ENCODE data around the gene UNC5CL. TPM values are rescaled to one million over a fixed set of nuclear protein-coding genes. Genes with fewer than 3 reads are reported as not detected.
A peak's percentile ranks its signal among the peaks of the same experiment; 100 is the strongest.

Gene UNC5CL
- total and polyA plus RNA-seq, 2 experiments from 2014 or later, result 3.3 to 13.9 TPM

- no peak for TF ChIP-seq CTCF (IDR thresholded peaks at IDR 0.05; ENCODE audit: low read depth, low read length)
- H3K4me1 ChIP-seq (ENCODE audit: low read depth), result peaks cover 29% of the 10 kb centered on the region
- peak overlapping the region; percentile 99 for H3K27ac ChIP-seq
- no peaks in the 10 kb centered on the region for H3K27me3 ChIP-seq
- no peaks in the 10 kb centered on the region for H3K9me3 ChIP-seq (ENCODE audit: low read depth)
- H3K4me3 ChIP-seq, result peak overlapping the region; percentile 83
- DNase-seq (ENCODE audit: low read depth in 1 of 2, low spot score in 1 of 2), result peak; percentile 33 to 48
- peaks cover 3% of the 10 kb centered on the region for H3K36me3 ChIP-seq
Measured at GRCh38 chr6:41073968-41074691, 35.1 kb upstream of the UNC5CL start.

DNA sequence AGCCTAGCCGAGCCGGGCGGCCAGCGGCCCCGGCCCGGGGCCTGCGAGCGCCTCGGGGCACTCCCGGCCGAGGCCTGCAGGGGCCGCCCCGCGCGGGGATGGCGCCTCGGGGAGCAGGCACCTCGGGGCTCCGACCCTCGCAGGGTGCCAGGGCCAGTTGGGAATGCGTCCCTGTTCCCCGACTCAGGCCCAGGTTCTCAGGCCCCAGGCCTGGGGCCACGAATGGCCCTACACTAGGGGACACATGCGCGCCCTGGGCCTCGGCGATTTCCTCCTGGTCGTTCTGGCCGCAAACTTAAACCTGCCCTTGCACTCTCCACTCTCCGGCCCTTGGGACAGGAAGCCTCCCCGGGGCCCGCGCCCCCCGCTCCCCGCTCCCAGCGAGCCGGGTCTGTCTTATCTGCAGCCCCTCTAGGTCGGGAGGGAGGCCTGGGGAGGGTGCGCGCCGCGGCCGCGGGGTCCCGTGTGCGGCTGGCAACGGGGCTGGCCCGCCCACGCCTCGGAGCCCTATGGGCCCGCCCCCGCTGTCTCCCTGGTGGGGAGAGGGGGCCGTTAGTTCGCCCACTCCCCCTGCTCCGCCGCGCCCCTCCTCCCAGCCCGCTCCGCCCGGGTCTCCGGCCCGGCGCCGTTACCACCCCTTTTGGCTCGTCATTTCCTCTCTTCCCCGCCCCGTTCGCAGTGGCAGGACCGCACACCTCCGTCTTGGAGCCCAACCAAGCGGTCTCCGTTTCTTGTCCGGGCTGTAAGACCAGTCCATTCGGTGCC is 34.4 kb upstream of the UNC5CL start:
- H3K4me3 ChIP-seq, result peak overlapping the region; percentile 83
- H3K4me1 ChIP-seq (ENCODE audit: low read depth), result peaks cover 29% of the 10 kb centered on the region
- H3K27me3 ChIP-seq, result no peaks in the 10 kb centered on the region
- peak; percentile 88 to 93 for DNase-seq (ENCODE audit: low read depth in 1 of 2, low spot score in 1 of 2)
- TF ChIP-seq CTCF (IDR thresholded peaks at IDR 0.05; ENCODE audit: low read depth, low read length), result peak; percentile 34
- H3K9me3 ChIP-seq (ENCODE audit: low read depth), result no peaks in the 10 kb centered on the region
- H3K36me3 ChIP-seq, result no peaks in the 10 kb centered on the region
- H3K27ac ChIP-seq, result peak overlapping the region; percentile 99

DNA sequence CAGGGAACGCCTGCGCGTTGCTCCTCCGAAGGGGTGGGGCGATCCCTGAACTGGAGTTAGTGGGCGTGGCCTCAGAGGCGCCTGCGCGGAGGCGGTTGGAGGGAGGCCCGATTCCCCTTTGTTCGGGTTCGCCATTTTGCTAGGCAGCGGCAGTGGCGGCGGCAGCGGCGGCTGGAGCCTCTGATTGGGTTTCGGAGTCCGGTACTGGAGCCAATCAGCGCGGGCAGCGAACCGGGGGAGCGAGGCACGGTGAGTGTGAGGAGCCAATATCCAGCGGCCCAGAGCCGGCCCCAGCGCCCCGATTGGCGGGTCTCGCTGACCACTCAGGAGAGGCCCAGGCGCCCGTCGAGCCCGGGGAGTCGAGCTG is 33.8 kb upstream of the UNC5CL start, which contains the start of gene NFYA:
Gene NFYA, plus strand, starts transcription at position 139 of the 367 bp plus-strand sequence. CDS start 6,116 bp downstream, outside the sequence.
- peak in 1 of 2 donors; percentile 100 for DNase-seq (ENCODE audit: low read depth in 1 of 2, low spot score in 1 of 2)
- Histone ChIP-seq H3K9me3 (ENCODE audit: low read depth) (no peaks in the 10 kb centered on the region), H3K4me3 (peak within 1 kb of the TSS; percentile 83), H3K4me1 (ENCODE audit: low read depth) (peaks cover 29% of the 10 kb centered on the region), H3K36me3 (no peaks in the 10 kb centered on the region), H3K27me3 (no peaks in the 10 kb centered on the region), H3K27ac (peak within 1 kb of the TSS; percentile 99)
- no peak for TF ChIP-seq CTCF (IDR thresholded peaks at IDR 0.05; ENCODE audit: low read depth, low read length)

GRCh38 chr6:41071923-41072835 is 33.2 kb upstream of the UNC5CL start, which contains the start of gene OARD1:
Gene OARD1 (minus strand): TSS chr6:41072356. CDS start chr6:41071634, 722 bp downstream.
- H3K4me3 ChIP-seq, result peak within 1 kb of the TSS; percentile 83
- no peak for TF ChIP-seq CTCF (IDR thresholded peaks at IDR 0.05; ENCODE audit: low read depth, low read length)
- peaks cover 29% of the 10 kb centered on the region for H3K4me1 ChIP-seq (ENCODE audit: low read depth)
- DNase-seq (ENCODE audit: low read depth in 1 of 2, low spot score in 1 of 2), result peak; percentile 99 to 100
- H3K27me3 ChIP-seq, result no peaks in the 10 kb centered on the region
- H3K36me3 ChIP-seq, result no peaks in the 10 kb centered on the region
- H3K27ac ChIP-seq, result peak within 1 kb of the TSS; percentile 99
- H3K9me3 ChIP-seq (ENCODE audit: low read depth), result no peaks in the 10 kb centered on the region

GRCh38 chr6:41071501-41071922 is 32.5 kb upstream of the UNC5CL start:
- Histone ChIP-seq H3K4me1 (ENCODE audit: low read depth) (peaks cover 30% of the 10 kb centered on the region), H3K27ac (peak overlapping the region; percentile 99), H3K4me3 (peak overlapping the region; percentile 62), H3K9me3 (ENCODE audit: low read depth) (no peaks in the 10 kb centered on the region), H3K27me3 (no peaks in the 10 kb centered on the region), H3K36me3 (no peaks in the 10 kb centered on the region)
- peak; percentile 21 for TF ChIP-seq CTCF (IDR thresholded peaks at IDR 0.05; ENCODE audit: low read depth, low read length)
- DNase-seq (ENCODE audit: low read depth in 1 of 2, low spot score in 1 of 2), result no peak
